Measurements from ENCODE around the gene TM9SF3.
A peak's percentile ranks its signal among the peaks of the same experiment; 100 is the strongest.

The TM9SF3 gene

DNA sequence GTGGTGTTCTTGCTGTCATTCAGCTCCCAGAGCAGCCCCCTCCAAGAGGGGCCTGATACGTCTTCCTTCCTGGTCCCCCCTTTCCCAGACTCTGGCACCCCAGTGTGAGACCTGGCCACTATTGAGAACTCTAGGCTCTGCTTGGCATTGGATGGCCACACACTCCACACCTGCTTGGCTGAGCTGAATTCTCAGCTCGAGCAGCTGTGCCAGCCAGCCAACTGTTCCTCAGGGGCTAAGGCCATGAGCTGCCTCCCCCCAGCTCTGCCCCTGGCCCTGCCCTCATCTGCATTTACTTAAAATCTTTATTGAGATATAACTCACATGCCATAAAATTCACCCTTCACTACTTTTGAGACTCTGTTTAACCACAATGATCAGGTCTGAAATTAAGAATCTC, 79.8 kb downstream of the TM9SF3 start:
- no peak for DNase-seq

- DNase-seq: no peak
These were observed 81.4 kb downstream of the TM9SF3 start for GRCh38 chr10:96505150-96506136.

DNA sequence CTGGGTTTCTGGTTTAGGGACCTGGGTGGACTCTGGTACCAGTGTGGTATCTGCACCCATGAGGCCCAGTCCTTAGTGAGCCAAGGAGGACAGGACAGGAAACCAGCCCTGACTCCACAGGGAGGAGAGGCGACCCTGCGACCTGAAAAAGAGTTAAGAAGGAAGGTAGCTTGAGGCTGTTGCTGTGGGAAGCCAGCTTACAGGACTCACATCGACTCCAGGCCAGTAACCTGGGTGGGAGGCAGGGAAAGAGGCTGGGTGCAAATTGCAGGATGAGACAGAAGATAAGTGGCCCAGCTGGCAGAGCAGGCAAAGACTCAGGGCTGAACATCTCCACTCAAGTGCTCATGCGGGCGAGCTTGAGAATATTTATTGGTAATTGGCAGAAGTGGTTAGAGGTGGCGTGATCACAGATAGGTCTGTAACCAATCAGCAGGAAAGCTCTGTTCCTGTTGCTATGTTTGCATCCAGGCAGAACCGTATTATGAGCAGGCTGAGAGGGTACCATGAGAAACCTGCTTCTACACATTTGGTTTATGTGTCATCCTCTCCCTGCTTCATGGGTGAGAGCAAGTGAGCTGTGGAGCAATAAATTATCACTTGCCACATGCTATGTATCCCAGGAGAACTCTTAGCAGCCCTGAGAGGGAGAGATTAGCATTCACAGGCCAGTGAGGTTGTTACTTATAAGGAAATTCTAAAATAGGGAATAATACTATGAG, 84.1 kb downstream of the TM9SF3 start:
- no peak for DNase-seq

GRCh38 chr10:96501985-96502384, 84.8 kb downstream of the TM9SF3 start:
- DNase-seq: no peak

DNA sequence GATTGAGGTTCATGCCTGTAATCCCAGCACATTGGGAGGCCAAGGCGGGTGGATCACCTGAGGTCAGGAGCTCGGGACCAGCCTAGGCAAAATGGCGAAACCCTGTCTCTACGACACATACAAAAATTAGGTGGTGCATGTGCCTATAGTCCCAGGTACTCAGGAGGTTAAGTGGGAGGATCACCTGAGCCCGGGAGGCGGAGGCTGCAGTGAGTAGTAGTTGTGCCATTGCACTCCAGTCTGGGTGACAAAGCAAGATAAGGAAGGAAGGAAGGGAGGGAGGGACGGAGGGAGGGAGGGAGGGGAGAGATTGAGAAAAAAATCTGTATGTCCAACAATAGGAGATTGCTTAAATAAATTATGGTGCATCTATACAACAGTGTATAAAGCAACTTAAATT, 86.3 kb downstream of the TM9SF3 start:
- DNase-seq: no peak

DNA sequence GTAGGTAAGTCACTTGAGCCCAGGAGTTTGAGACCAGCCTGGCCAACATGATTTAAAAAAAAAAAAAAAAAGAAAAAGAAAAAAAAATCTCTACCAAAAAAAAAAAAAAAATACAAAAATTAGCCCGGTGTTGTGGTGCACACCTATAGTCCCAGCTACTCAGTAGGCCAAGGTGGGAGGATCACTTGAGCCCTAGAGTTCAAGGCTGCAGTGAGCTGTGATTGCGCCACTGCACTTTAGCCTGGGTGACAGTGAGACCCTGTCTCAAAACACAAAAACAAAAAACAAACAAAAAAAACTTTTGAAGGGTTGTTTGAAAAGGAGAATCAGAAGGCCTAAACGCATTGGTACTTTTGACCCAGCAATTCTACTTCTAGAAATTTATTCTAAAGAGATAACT, 86.8 kb downstream of the TM9SF3 start:
- no peak for DNase-seq

DNA sequence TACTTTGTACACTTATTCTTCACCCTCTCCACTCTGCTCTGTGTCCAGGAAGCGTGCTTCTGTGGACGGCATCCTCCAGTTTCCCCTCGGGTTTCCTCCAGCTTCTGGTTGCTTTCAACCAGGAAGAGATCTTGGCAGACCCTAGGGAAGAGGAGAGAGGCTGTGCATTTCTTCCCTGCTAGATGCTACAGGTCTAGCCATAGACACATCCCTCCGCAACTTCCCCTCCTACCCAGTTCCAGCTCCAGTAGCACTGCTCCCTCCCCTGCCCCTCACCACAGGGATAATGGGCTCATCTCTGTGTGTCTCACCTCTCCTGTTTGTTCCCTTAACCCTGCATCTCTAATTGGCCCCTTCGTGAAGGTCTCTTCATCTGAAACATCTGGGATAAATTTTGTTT, 89.4 kb downstream of the TM9SF3 start:
- no peak for DNase-seq

- no peak for DNase-seq
These were observed 90.4 kb downstream of the TM9SF3 start for GRCh38 chr10:96496281-96496925.

DNA sequence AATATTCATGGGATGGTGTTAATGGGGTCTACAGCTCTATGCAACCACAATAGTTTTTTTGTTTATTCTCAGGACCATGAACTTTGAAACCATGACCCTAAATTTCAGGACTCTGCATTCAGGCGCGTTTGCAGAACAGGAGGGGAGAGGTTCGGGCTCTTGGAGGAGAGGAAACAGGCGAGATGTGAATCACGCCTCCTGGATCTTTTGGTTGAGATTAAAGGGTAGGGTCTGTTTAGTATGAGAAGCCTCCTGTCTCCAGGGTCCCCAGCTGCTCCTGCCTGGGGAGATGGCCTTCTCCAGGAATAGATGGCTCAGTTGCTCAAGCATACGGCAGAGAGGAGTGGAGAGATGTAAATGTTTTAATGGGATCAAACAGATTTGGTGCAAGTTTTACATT, 91.3 kb downstream of the TM9SF3 start:
- DNase-seq: no peak

DNA sequence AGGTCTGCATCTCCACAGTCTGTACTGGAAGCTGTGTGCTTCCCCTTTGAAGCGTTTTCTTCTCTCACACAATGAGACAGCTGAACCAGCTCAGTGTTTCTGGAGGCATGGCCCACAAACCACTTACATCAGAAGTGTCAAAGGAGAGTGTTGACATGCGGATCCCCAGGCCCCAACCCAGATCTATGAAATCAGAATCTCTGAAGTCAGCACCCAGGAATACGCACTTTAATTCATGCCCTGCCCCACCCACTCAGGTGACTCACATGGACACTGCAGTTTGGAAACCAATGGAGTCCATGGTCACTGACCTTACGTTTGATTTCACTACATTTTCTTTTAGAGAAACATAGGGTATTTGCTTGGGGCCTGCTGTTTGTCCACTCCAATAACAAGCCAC, 92.1 kb downstream of the TM9SF3 start:
- DNase-seq: no peak

- DNase-seq: no peak
These were observed 92.8 kb downstream of the TM9SF3 start for GRCh38 chr10:96493871-96494525.

DNA sequence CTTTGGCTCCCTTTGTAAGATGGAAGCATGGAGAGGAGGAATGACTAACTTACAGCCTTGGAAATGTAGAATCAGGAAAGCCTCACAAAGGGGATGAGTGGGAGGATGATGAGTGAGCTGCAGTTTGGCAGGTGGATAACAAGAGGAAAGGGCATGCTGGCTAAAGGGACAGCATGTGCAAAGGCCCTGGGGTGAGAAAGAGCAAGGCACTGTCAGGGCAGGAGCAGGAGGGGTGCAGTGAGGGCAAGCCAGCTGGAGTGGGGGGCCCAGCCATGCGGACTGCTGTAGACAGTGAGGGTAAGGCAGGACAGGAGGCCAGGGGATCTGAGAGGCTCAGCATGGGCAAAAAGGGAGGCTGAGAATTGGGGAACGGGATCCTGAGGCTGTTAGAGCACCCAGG, 93.6 kb downstream of the TM9SF3 start:
- DNase-seq: no peak

DNA sequence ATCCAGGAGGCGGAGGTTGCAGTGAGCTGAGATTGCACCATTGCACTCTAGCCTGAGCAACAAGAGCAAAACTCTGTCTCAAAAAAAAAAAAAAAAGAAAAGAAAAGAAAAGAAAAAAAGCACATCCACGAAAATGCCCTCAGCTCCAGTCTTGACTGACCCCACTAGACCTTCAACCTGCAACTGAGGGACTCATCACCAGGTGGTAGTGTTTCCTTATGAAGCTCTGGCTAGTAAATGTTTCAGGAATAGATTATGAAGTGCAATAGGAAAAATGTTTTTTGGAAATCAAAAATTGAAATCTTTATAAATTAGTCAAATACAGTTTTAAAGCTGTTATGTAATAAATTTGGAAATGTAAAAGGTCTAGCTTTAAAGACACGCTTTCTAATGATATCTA, 95.5 kb downstream of the TM9SF3 start:
- no peak for DNase-seq

DNA sequence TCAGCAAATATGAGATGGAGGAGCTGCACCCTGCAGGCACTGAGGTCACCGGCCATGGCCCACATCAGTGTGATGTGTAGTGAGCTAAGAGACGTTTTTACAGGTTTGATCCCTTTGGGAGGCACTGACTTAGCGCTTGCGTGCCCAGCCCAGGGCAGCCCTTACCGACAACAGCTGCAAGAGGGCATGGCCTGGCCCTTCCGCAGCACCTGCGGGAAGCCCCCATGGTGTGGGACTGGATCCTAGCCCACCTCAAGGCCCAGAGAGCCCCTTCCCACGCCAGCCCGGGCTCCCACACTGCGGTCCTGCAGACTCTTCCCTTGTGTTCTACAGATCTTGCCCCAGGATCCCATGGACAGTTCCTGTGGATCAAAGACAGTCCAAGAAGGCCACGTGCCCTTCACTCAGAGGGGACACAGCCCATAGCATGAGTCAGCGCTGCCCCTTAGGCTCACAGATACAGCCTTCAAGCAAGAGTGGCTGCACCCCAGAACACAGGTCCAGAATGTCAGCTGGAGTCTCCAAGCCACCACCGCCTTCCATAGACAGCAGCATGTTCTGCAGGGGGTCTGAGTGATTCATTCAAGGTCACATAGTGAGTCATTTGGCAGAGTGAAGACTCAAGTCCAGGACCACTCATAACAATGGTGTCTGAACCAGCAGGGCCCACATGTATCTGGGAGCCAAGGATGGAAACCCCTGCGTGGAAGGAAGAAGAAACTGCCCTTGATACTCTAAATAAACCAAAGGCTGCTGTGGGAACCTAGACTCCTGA, 98.5 kb downstream of the TM9SF3 start:
- DNase-seq: no peak

- DNase-seq: no peak
These were observed 103.8 kb downstream of the TM9SF3 start for GRCh38 chr10:96482815-96483588.

GRCh38 chr10:96478355-96478754, 108.5 kb downstream of the TM9SF3 start:
- no peak for DNase-seq

DNA sequence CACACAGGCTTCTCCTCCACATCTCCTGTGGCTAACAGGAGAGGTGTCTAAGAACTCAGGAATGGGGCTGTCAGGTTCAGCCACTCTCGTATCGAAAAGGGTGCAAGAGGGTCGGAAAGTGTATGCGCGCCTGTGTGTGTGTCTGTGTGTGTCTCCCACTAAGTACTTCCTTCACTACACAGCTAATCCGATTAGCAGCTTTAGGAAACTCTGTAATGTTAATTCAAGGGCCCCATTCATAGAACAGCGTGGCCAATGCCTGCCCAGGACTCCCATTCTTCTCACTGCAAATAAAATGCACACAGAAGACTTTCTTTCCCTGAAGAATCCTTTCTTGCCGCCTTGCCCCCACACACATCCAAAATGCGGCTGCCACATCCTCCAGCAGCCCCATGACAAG, 112.9 kb downstream of the TM9SF3 start:
- DNase-seq: no peak

DNA sequence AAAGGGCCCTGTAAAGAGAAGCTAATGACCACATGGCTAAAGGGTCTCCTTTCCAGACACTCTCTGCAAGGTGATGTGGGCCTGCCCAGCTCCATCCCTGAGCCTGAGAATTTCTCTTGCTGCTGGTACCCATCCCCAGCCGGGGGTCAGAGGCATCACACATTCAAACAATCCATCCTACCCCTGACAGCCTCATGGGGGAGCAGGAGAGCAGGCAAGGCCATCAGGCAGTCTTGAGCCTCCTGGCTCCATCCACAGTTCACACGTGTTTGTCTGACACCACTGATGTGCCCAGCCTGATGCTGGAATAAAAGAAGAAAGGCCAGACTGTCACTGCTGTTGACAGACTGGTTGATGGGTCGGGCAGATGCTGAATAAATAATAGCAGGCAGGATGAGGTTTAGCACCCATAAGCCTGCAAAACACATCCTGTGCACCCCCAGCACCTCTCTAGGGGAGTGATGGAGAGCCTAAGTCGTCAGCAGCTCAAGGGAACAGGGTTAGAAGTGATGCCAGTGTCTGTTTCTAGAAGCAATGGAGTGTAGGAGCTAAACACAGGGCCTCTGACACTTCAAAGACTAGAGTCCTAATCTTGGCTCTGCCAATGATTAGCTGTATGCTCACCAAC, 116.6 kb downstream of the TM9SF3 start:
- DNase-seq: peak; percentile 28 to 34

- no peak for DNase-seq
These were observed 118.0 kb downstream of the TM9SF3 start for GRCh38 chr10:96468845-96469244.

Data from stimulated activated CD4-positive, alpha-beta T cell treated with anti-CD3 and anti-CD28 coated beads, Interleukin-2, amount 100 ng/mL, for 24 hours (primary cell).